ENCODE data around the gene TBC1D8B.

The TBC1D8B gene

DNA sequence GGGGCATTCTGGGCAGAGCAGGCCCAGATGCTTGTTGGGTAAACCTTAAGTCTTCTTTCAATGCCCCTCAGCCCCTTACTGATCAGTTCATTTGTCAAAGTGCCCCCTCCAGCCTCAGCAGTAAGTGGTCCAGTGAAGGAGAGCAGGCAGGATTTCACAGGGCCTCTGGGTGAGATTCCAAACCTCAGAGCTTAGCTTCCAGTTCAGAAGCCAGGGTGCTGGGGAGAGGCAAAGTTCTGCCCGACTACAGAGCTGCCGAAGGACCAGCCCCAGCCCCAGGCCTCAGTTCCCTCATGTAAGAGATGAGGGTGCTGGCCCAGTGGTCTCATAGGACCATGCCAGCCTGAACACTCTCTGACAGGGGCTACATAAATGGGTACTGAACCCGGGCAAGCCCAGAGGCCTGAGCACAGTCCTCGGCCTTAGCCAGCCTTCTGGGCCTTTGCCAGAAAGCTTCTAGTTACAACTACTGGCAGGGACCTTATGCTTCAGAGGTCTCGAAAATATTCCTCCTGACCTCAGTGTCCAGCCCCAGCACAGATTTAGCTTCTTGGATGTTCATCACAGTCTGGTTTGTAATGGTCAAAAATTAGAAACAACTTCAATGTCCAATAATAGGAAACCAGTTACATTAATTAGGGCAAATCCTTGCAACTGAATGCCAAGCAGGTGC lies 101.5 kb downstream of the TBC1D8B start:
- no peak overlapping the region for H3K4me3 ChIP-seq (ENCODE audit: control insufficient read depth, low read depth, low read length)
- DNase-seq (ENCODE audit: low read depth): no peak

DNA sequence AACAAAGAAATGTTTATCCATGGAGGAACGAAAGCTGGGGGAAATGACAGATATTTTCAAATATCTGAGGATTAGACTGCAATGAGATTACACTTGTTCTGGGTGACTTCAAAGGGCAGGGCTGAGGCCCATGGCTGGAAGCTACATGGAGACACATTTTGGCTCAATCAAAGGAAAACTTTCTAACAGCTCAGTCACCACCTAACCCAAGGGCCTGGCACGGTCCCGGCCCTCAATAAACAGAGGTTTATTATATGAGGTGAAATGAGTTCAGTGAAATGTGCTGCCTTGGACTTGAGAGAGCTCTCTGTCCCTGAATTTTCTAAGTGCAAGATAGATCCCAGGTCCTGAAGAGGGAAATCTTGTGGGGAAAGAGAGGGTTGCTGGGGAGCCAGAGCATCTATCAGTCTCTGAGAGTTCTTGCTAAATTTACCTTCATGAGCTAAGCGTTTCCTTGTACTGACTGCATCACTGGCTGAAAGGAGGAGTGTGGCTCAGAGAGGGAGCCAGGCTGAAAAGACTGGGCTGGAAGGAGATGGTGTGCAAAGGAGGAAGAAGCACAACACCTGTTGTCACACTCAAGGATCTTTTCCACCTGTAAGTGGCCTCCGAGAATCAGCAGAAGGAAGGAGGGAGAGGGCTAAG lies 102.7 kb downstream of the TBC1D8B start:
- no peak for DNase-seq (ENCODE audit: low read depth)
- TF ChIP-seq, protein P1, sequence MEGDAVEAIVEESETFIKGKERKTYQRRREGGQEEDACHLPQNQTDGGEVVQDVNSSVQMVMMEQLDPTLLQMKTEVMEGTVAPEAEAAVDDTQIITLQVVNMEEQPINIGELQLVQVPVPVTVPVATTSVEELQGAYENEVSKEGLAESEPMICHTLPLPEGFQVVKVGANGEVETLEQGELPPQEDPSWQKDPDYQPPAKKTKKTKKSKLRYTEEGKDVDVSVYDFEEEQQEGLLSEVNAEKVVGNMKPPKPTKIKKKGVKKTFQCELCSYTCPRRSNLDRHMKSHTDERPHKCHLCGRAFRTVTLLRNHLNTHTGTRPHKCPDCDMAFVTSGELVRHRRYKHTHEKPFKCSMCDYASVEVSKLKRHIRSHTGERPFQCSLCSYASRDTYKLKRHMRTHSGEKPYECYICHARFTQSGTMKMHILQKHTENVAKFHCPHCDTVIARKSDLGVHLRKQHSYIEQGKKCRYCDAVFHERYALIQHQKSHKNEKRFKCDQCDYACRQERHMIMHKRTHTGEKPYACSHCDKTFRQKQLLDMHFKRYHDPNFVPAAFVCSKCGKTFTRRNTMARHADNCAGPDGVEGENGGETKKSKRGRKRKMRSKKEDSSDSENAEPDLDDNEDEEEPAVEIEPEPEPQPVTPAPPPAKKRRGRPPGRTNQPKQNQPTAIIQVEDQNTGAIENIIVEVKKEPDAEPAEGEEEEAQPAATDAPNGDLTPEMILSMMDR (conservative IDR thresholded peaks at IDR 0.05; ENCODE audit: control insufficient read depth, insufficient read depth, low read depth, low read length): no peak
- H3K4me3 ChIP-seq (ENCODE audit: control insufficient read depth, low read depth, low read length): no peak overlapping the region

More for the DNA sequence above, 101.5 kb downstream of the TBC1D8B start:
- TF ChIP-seq, protein P1 (conservative IDR thresholded peaks at IDR 0.05; ENCODE audit: control insufficient read depth, insufficient read depth, low read depth, low read length): no peak

DNA sequence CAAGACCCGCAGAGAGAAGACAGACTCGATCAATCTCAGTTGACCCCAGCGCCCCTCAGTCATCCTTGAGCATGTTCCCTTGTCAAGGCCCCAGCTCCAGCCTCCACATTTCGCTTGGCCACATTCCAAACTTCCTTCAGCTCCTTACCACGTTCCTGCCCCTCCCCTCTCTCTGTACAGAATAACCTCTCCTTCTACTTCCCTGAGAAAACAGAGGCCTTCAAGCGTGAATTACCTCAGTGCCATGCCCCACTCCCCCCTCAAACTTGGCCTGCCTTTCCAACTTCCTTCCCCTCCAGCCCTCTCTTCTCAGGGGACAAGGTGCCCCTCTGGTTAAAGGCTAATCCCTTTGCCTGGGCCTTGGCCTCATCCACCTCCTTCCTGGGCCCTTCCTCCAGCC lies 103.9 kb downstream of the TBC1D8B start:
- DNase-seq (ENCODE audit: low read depth): no peak
- TF ChIP-seq, protein P1 (conservative IDR thresholded peaks at IDR 0.05; ENCODE audit: control insufficient read depth, insufficient read depth, low read depth, low read length): no peak
- H3K4me3 ChIP-seq (ENCODE audit: control insufficient read depth, low read depth, low read length): no peak overlapping the region

DNA sequence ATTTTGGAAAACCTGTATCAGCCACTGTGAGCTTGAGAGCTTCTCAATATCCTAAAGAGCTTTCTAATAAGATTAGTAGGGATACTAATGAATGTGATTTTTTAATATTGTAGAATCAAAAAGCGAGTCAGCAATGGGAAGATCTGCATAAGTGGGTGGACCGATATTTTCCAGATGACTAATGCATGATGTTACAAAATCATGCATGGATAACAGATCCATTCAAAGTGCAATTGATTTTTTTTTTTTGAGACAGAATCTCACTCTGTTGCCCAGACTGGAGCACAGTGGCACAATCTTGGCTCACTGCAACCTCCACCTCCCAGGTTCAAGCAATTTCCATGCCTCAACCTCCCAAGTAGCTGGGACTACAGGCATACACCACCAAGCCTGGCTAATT lies 110.4 kb downstream of the TBC1D8B start:
- peak; percentile 62 for DNase-seq (ENCODE audit: low read depth)
- H3K4me3 ChIP-seq (ENCODE audit: control insufficient read depth, low read depth, low read length): no peak overlapping the region

DNA sequence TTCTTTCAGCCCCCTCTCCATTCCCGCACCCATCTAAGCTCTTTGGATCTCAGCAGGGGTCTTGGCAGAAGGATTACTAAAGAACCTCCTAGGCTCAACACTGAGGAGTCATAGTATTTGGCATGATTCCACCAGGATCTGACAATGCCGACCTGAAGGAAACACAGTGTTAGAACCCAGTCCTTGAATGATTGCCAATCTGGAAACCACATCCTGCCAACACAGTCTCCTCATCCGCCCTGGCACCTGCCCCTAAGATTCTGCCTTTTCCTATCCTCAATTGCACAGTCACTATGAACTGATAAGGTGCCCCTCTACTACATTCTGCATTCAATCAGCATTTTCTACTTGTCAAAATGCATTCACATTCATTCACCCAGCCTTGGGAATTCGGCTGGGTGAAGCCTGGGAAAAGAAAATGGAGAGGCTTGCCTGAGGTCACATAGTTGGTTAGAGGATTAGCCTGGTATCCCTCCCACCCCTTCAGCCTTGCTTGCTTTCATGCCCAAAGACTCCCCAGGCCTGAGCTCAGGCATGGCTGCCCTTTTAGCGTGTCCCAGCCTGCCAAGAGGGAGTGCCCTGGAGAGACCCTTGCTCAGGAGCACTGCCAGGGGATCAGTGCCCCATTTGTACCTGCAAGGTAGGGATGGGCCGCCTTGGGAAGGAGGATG lies 115.5 kb downstream of the TBC1D8B start:
- no peak overlapping the region for H3K4me3 ChIP-seq (ENCODE audit: control insufficient read depth, low read depth, low read length)
- TF ChIP-seq, protein P1 (conservative IDR thresholded peaks at IDR 0.05; ENCODE audit: control insufficient read depth, insufficient read depth, low read depth, low read length): no peak
- peak; percentile 86 for DNase-seq (ENCODE audit: low read depth)

More for the DNA sequence above, 110.4 kb downstream of the TBC1D8B start:
- TF ChIP-seq, protein P1 (conservative IDR thresholded peaks at IDR 0.05; ENCODE audit: control insufficient read depth, insufficient read depth, low read depth, low read length): no peak

DNA sequence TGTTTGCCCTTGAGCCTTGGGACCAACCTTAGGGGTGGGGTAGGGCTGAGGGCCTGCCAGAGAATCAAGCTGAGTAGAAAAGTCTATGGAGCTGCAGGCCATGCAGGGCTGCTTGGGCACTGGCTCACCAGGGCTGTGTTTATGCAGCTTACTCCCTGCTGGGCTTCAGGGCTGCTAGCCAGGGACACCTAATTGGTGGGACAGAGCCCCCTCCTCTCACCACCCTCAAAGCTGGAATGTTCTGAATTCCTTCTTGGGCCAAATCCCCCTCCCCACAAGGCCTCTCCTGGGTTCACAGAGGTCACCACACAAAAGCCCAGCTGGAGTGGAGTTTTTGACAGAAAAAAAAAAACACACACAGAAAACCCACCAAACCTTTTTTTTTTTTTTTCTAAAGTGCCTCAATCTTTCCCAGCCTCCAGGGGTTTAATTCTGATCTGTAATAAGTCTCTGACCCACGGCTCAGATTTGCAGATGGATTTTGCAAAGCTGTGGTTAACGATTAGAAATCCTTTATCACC lies 117.5 kb downstream of the TBC1D8B start, which contains the start of gene CLDN2:
Gene CLDN2 (plus strand): TSS at position 471 of the 521 bp plus-strand sequence. CDS start 7,827 bp downstream, outside the sequence.
- TF ChIP-seq, protein P1 (conservative IDR thresholded peaks at IDR 0.05; ENCODE audit: control insufficient read depth, insufficient read depth, low read depth, low read length): no peak
- no peak within 1 kb of the TSS for H3K4me3 ChIP-seq (ENCODE audit: control insufficient read depth, low read depth, low read length)
- DNase-seq (ENCODE audit: low read depth): no peak
